H1 (cell line): Measurements from ENCODE around the gene SNAP47. TPM values are rescaled to one million over a fixed set of nuclear protein-coding genes. Genes with fewer than 3 reads are reported as not detected.

ENCODE experiments used
- SIRT6 ChIP-seq: IDR thresholded peaks from one replicate; pipeline ENCODE4 v1.7.1; 2012; ENCODE audit warnings: low read length, inconsistent platforms
- polyA plus RNA-seq, 7 experiments: library from polyadenylated mRNA; depleted of rRNA in 3 of 7; stranded (reverse) in 5 of 7; unstranded in 2 of 7; fragments of >200 nt in 5 of 7; fragments of 200-250 nt in 2 of 7; gene quantifications; 1 replicate in 5 of 7; 2 replicates in 1 of 7; 4 replicates in 1 of 7; pipeline versions ENCODE4 v1.2.1 to v1.2.3, GENCODE V29; 2011 to 2013; ENCODE audit warnings: missing spikeins in 2 of 7, mixed read lengths in 2 of 7
- total RNA-seq: library from RNA; stranded (reverse); fragmentation: NEBNext Ultra II Directional; extraction: Animal tissue kit (Norgen Biotek cat#: 25700); gene quantifications from 2 replicates; pipeline ENCODE4 v1.2.1, GENCODE V29; 2021
- TF ChIP-seq, protein P1 (sequence below): IDR thresholded peaks from 2 replicates; pipeline ENCODE4 v1.6.1; 2012; ENCODE audit warnings: inconsistent platforms
- TF ChIP-seq, protein P2 (sequence below): IDR thresholded peaks from 2 replicates; pipeline ENCODE4 v1.6.1; 2011; ENCODE audit warnings: low read length, improper control_type of control experiment

Gene SNAP47
- total and polyA plus RNA-seq, 2 of the 8 experiments (the other 6 are each of a cell fraction or from before 2014, with no cell fraction given): 37.6 to 42.2 TPM

DNA sequence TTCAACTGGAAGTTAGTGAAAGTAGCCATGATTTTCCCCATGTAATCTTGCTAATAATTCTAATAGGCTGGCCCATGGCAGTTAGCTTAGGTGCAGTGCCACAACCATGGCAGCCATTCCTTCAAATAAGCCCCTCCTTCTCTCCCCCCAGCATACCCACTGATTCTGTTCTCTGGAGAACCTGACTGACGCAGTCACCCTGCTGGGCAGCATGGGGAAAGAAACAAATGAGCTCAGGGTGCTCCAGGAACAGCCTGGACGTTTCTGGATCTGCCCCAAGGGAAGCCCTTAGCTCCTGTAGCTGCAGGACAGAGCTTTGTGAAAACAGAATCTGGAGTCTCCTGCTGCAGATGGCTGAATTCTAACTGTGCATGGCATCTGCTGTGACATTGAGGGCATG is 22.5 kb downstream of the SNAP47 start (continued):
- TF ChIP-seq, protein P1, sequence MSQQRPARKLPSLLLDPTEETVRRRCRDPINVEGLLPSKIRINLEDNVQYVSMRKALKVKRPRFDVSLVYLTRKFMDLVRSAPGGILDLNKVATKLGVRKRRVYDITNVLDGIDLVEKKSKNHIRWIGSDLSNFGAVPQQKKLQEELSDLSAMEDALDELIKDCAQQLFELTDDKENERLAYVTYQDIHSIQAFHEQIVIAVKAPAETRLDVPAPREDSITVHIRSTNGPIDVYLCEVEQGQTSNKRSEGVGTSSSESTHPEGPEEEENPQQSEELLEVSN: no peak
- TF ChIP-seq, protein P2, sequence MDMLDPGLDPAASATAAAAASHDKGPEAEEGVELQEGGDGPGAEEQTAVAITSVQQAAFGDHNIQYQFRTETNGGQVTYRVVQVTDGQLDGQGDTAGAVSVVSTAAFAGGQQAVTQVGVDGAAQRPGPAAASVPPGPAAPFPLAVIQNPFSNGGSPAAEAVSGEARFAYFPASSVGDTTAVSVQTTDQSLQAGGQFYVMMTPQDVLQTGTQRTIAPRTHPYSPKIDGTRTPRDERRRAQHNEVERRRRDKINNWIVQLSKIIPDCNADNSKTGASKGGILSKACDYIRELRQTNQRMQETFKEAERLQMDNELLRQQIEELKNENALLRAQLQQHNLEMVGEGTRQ: no peak
- no peak for TF ChIP-seq SIRT6
